Measurements from ENCODE around the gene TSEN2.
A peak's percentile ranks its signal among the peaks of the same experiment; 100 is the strongest.

The TSEN2 gene

GRCh38 chr3:12487336-12487735 is 3.1 kb downstream of the TSEN2 start:
- peaks cover 17% of the 10 kb centered on the region for H3K4me1 ChIP-seq (ENCODE audit: control insufficient read depth, insufficient read depth, low read length, unreplicated experiment)
- H3K27me3 ChIP-seq (ENCODE audit: insufficient read depth, low read length) = no peaks in the 10 kb centered on the region
- peaks cover 28% of the 10 kb centered on the region for H3K79me2 ChIP-seq (ENCODE audit: control insufficient read depth, insufficient read depth, low read length, unreplicated experiment)
- H3K27ac ChIP-seq (ENCODE audit: low read depth, low read length) = no peak overlapping the region
- peaks cover 6% of the 10 kb centered on the region; the same call in 1 of the 2 replicates for H3K36me3 ChIP-seq (ENCODE audit: insufficient read depth, low read length)
- H2AFZ ChIP-seq (ENCODE audit: low read length, unreplicated experiment) = no peak overlapping the region
- H3K4me3 ChIP-seq (ENCODE audit: low read depth, low read length) = no peak overlapping the region

DNA sequence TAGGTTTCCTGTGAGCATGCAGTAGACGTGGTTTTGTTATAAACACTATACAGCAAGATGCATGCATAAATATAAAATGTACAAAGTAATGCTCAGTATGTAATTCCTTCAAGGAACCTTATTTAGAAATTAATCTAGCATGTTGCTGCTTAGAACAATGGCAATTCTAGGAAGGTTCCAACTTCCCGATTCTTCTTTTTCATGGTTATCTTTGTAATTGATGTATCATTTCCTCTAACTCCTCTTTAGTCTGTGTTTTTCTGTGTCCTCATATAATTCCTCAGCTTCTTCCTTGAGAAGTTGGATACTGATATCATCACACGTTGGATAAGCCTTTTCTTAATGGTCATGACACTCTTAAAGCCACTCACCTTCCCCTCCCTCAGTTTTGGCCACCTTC is 3.5 kb downstream of the TSEN2 start:
- peaks cover 28% of the 10 kb centered on the region for H3K79me2 ChIP-seq (ENCODE audit: control insufficient read depth, insufficient read depth, low read length, unreplicated experiment)
- H3K27me3 ChIP-seq (ENCODE audit: insufficient read depth, low read length) = no peaks in the 10 kb centered on the region
- H3K27ac ChIP-seq (ENCODE audit: low read depth, low read length) = no peak overlapping the region
- H3K4me3 ChIP-seq (ENCODE audit: low read depth, low read length) = no peak overlapping the region
- peaks cover 6% of the 10 kb centered on the region; the same call in 1 of the 2 replicates for H3K36me3 ChIP-seq (ENCODE audit: insufficient read depth, low read length)
- peaks cover 17% of the 10 kb centered on the region for H3K4me1 ChIP-seq (ENCODE audit: control insufficient read depth, insufficient read depth, low read length, unreplicated experiment)
- no peak overlapping the region for H2AFZ ChIP-seq (ENCODE audit: low read length, unreplicated experiment)

DNA sequence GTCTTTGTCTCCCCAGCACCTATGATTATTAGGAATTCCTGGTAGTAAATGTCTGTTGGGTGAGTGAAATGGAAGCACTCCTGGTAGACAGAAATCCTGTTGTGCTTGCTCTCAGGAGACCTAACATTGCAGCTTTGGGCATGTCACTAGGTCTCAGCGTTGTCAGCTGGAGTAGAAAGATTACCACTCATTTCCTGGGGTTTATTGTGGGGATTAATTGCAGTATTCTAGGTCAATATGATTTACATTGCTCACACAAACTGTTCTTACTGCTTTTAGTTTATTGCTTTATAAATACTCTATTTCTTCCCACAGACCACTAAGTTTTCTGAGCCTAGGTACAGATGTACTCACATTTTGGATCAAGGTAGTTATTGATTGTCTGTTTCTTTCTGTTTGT is 5.1 kb downstream of the TSEN2 start:
- Histone ChIP-seq H3K4me1 (ENCODE audit: control insufficient read depth, insufficient read depth, low read length, unreplicated experiment) (peaks cover 12% of the 10 kb centered on the region), H3K79me2 (ENCODE audit: control insufficient read depth, insufficient read depth, low read length, unreplicated experiment) (peaks cover 28% of the 10 kb centered on the region), H3K4me3 (ENCODE audit: low read depth, low read length) (no peak overlapping the region), H3K36me3 (ENCODE audit: insufficient read depth, low read length) (peaks cover 11% of the 10 kb centered on the region; the same call in 1 of the 2 replicates), H3K27me3 (ENCODE audit: insufficient read depth, low read length) (no peaks in the 10 kb centered on the region), H2AFZ (ENCODE audit: low read length, unreplicated experiment) (no peak overlapping the region), H3K27ac (ENCODE audit: low read depth, low read length) (no peak overlapping the region)

GRCh38 chr3:12489832-12490231 is 5.6 kb downstream of the TSEN2 start:
- no peak overlapping the region for H2AFZ ChIP-seq (ENCODE audit: low read length, unreplicated experiment)
- H3K36me3 ChIP-seq (ENCODE audit: insufficient read depth, low read length) = peaks cover 11% of the 10 kb centered on the region; the same call in 1 of the 2 replicates
- peaks cover 12% of the 10 kb centered on the region for H3K4me1 ChIP-seq (ENCODE audit: control insufficient read depth, insufficient read depth, low read length, unreplicated experiment)
- peaks cover 25% of the 10 kb centered on the region for H3K79me2 ChIP-seq (ENCODE audit: control insufficient read depth, insufficient read depth, low read length, unreplicated experiment)
- no peaks in the 10 kb centered on the region for H3K27me3 ChIP-seq (ENCODE audit: insufficient read depth, low read length)
- no peak overlapping the region for H3K4me3 ChIP-seq (ENCODE audit: low read depth, low read length)
- no peak overlapping the region for H3K27ac ChIP-seq (ENCODE audit: low read depth, low read length)

- H2AFZ ChIP-seq (ENCODE audit: low read length, unreplicated experiment) = no peak overlapping the region
- no peak overlapping the region for H3K4me3 ChIP-seq (ENCODE audit: low read depth, low read length)
- no peak overlapping the region for H3K27ac ChIP-seq (ENCODE audit: low read depth, low read length)
- H3K36me3 ChIP-seq (ENCODE audit: insufficient read depth, low read length) = peaks cover 11% of the 10 kb centered on the region; the same call in 1 of the 2 replicates
- H3K79me2 ChIP-seq (ENCODE audit: control insufficient read depth, insufficient read depth, low read length, unreplicated experiment) = peaks cover 18% of the 10 kb centered on the region
- peaks cover 5% of the 10 kb centered on the region for H3K4me1 ChIP-seq (ENCODE audit: control insufficient read depth, insufficient read depth, low read length, unreplicated experiment)
- H3K27me3 ChIP-seq (ENCODE audit: insufficient read depth, low read length) = no peaks in the 10 kb centered on the region
Observed at GRCh38 chr3:12490547-12490946, 6.3 kb downstream of the TSEN2 start.

GRCh38 chr3:12495749-12496452 is 11.6 kb downstream of the TSEN2 start:
- no peak overlapping the region for H3K27ac ChIP-seq (ENCODE audit: low read depth, low read length)
- no peak overlapping the region for H2AFZ ChIP-seq (ENCODE audit: low read length, unreplicated experiment)
- peaks cover 14% of the 10 kb centered on the region for H3K36me3 ChIP-seq (ENCODE audit: insufficient read depth, low read length)

GRCh38 chr3:12496453-12496761 is 12.1 kb downstream of the TSEN2 start:
- Histone ChIP-seq H3K27ac (ENCODE audit: low read depth, low read length) (no peak overlapping the region), H3K36me3 (ENCODE audit: insufficient read depth, low read length) (peaks cover 14% of the 10 kb centered on the region), H3K27me3 (ENCODE audit: insufficient read depth, low read length) (no peaks in the 10 kb centered on the region)

More at GRCh38 chr3:12495749-12496452, 11.6 kb downstream of the TSEN2 start:
- Histone ChIP-seq H3K4me1 (ENCODE audit: control insufficient read depth, insufficient read depth, low read length, unreplicated experiment) (no peaks in the 10 kb centered on the region), H3K27me3 (ENCODE audit: insufficient read depth, low read length) (no peaks in the 10 kb centered on the region), H3K79me2 (ENCODE audit: control insufficient read depth, insufficient read depth, low read length, unreplicated experiment) (no peaks in the 10 kb centered on the region), H3K4me3 (ENCODE audit: low read depth, low read length) (no peak overlapping the region)

GRCh38 chr3:12499474-12499873 is 15.2 kb downstream of the TSEN2 start:
- no peak overlapping the region for H2AFZ ChIP-seq (ENCODE audit: low read length, unreplicated experiment)
- peaks cover 20% of the 10 kb centered on the region for H3K36me3 ChIP-seq (ENCODE audit: insufficient read depth, low read length)
- no peak overlapping the region for H3K4me3 ChIP-seq (ENCODE audit: low read depth, low read length)
- no peaks in the 10 kb centered on the region for H3K79me2 ChIP-seq (ENCODE audit: control insufficient read depth, insufficient read depth, low read length, unreplicated experiment)
- H3K27me3 ChIP-seq (ENCODE audit: insufficient read depth, low read length) = no peaks in the 10 kb centered on the region
- no peak overlapping the region for H3K27ac ChIP-seq (ENCODE audit: low read depth, low read length)
- H3K4me1 ChIP-seq (ENCODE audit: control insufficient read depth, insufficient read depth, low read length, unreplicated experiment) = peaks cover 14% of the 10 kb centered on the region

More at GRCh38 chr3:12496453-12496761, 12.1 kb downstream of the TSEN2 start:
- no peak overlapping the region for H2AFZ ChIP-seq (ENCODE audit: low read length, unreplicated experiment)
- H3K4me1 ChIP-seq (ENCODE audit: control insufficient read depth, insufficient read depth, low read length, unreplicated experiment) = peaks cover 4% of the 10 kb centered on the region
- no peak overlapping the region for H3K4me3 ChIP-seq (ENCODE audit: low read depth, low read length)
- no peaks in the 10 kb centered on the region for H3K79me2 ChIP-seq (ENCODE audit: control insufficient read depth, insufficient read depth, low read length, unreplicated experiment)

- Histone ChIP-seq H2AFZ (ENCODE audit: low read length, unreplicated experiment) (no peak overlapping the region), H3K79me2 (ENCODE audit: control insufficient read depth, insufficient read depth, low read length, unreplicated experiment) (no peaks in the 10 kb centered on the region), H3K4me3 (ENCODE audit: low read depth, low read length) (no peak overlapping the region), H3K4me1 (ENCODE audit: control insufficient read depth, insufficient read depth, low read length, unreplicated experiment) (peaks cover 14% of the 10 kb centered on the region), H3K27me3 (ENCODE audit: insufficient read depth, low read length) (no peaks in the 10 kb centered on the region), H3K27ac (ENCODE audit: low read depth, low read length) (peak overlapping the region; percentile 63), H3K36me3 (ENCODE audit: insufficient read depth, low read length) (peaks cover 17% of the 10 kb centered on the region)
Observed at GRCh38 chr3:12501360-12502020, 17.2 kb downstream of the TSEN2 start.

GRCh38 chr3:12503126-12503957 is 19.1 kb downstream of the TSEN2 start:
- peaks cover 17% of the 10 kb centered on the region for H3K36me3 ChIP-seq (ENCODE audit: insufficient read depth, low read length)
- H3K79me2 ChIP-seq (ENCODE audit: control insufficient read depth, insufficient read depth, low read length, unreplicated experiment) = no peaks in the 10 kb centered on the region
- H3K27ac ChIP-seq (ENCODE audit: low read depth, low read length) = no peak overlapping the region
- H3K4me3 ChIP-seq (ENCODE audit: low read depth, low read length) = no peak overlapping the region
- H3K4me1 ChIP-seq (ENCODE audit: control insufficient read depth, insufficient read depth, low read length, unreplicated experiment) = peaks cover 26% of the 10 kb centered on the region
- no peak overlapping the region for H2AFZ ChIP-seq (ENCODE audit: low read length, unreplicated experiment)
- no peaks in the 10 kb centered on the region for H3K27me3 ChIP-seq (ENCODE audit: insufficient read depth, low read length)
